Gastroesophageal sphincter (tissue), 3 donors: ENCODE results near the gene PIGL.

Experiments
- POLR2A ChIP-seq, 2 donors: fragments of 450-650 bp; IDR thresholded peaks; one replicate each; pipeline ENCODE4 v1.6.1; 2017; ENCODE audit warnings: antibody characterized with exemption in 2 of 2, mild to moderate bottlenecking in 2 of 2, moderate library complexity in 1 of 2
- POLR2AphosphoS5 ChIP-seq: sonication (generic); formaldehyde crosslinking; IDR thresholded peaks from one replicate; pipeline ENCODE4 v1.6.1; 2017; ENCODE audit warnings: antibody characterized with exemption
- TF ChIP-seq, protein P1 (sequence below), 4 experiments: fragments of 200-600 bp in 2 of 4; fragments of 450-650 bp in 2 of 4; sonication (generic) in 1 of 4; IDR thresholded peaks; one replicate each; pipeline ENCODE4 v1.5.1; 2017 to 2019; ENCODE audit warnings: antibody characterized with exemption in 4 of 4, mild to moderate bottlenecking in 2 of 4, moderate library complexity in 2 of 4

DNA sequence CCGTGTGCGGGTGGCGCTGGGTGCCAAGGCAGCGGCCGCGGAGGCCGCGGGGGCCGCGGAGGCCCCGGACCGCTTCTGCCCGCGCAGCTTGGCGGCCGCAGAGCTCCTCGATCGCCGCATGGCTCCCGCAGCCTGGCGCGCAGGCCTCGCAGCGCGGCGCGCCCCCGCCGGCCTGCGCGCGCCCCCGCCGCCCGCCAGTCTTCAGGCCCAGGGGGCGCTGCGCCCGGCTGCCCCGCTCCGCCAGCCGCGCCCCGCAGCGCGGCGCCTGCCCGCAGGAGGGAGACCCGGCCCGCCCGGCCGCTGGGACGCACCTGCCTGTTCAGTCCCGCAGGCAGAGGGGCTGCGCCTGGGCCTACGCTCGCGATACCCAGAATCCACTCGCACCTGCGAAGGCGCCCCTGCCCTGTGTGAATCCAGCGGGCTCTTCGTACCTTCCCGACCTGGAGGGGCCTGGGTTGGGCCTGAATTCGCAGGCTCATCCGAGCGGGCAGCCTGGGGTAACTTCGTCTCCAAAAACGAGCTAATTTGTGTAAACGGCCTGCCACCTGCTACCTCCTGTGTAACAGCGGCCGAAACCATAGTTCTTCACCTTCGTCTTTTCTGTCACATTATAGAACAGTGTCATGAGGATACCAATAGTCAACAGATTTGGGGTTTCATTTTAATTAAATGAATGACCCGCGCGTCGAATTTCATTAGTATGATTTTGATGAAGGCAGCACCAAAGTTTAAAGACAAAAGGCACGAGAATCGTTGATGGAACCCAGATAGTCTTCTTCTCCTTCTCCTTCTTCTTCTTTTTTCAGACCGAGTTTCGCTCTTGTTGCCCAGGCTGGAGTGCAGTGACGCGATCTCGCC is 136.5 kb downstream of the PIGL start, which contains the start of gene CENPV:
- TF ChIP-seq POLR2A (IDR thresholded peaks at IDR 0.05), result peak in 1 of 2 donors; percentile 38
- TF ChIP-seq, protein P1, sequence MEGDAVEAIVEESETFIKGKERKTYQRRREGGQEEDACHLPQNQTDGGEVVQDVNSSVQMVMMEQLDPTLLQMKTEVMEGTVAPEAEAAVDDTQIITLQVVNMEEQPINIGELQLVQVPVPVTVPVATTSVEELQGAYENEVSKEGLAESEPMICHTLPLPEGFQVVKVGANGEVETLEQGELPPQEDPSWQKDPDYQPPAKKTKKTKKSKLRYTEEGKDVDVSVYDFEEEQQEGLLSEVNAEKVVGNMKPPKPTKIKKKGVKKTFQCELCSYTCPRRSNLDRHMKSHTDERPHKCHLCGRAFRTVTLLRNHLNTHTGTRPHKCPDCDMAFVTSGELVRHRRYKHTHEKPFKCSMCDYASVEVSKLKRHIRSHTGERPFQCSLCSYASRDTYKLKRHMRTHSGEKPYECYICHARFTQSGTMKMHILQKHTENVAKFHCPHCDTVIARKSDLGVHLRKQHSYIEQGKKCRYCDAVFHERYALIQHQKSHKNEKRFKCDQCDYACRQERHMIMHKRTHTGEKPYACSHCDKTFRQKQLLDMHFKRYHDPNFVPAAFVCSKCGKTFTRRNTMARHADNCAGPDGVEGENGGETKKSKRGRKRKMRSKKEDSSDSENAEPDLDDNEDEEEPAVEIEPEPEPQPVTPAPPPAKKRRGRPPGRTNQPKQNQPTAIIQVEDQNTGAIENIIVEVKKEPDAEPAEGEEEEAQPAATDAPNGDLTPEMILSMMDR (IDR thresholded peaks at IDR 0.05), result peak in 2 of 4 experiments; percentile 15 to 20
- no peak for TF ChIP-seq POLR2AphosphoS5
